Vagina (tissue), 2 donors: ENCODE data around the gene CALML3. TPM values are rescaled to one million over a fixed set of nuclear protein-coding genes. Genes with fewer than 3 reads are reported as not detected.

ENCODE experiments used
- DNase-seq, 2 donors: peaks; one replicate each; pipeline ENCODE4 v3.0.0-alpha.2; 2017; ENCODE audit errors: extremely low spot score in 2 of 2
- H3K27ac ChIP-seq: fragments of 200-600 bp; sonication (generic); one replicate; pipeline ENCODE4 v1.5.1; 2019
- H3K27me3 ChIP-seq: fragments of 200-600 bp; sonication (generic); one replicate; pipeline ENCODE4 v1.5.1; 2019
- H3K36me3 ChIP-seq, 2 donors: fragments of 200-600 bp; sonication (generic); one replicate each; pipeline ENCODE4 v1.5.1; 2017 to 2019
- H3K4me1 ChIP-seq: fragments of 200-600 bp; sonication (generic); one replicate; pipeline ENCODE4 v1.5.1; 2019
- H3K4me3 ChIP-seq, 2 donors: fragments of 200-600 bp; sonication (generic); 1 replicate in 1 of 2; 2 replicates in 1 of 2; pipeline ENCODE4 v1.5.1; 2016 to 2019
- H3K9me3 ChIP-seq: fragments of 200-600 bp; sonication (generic); one replicate; pipeline ENCODE4 v1.5.1; 2019
- CTCF ChIP-seq, 3 experiments: fragments of 450-650 bp in 2 of 3; fragments of 200-600 bp in 1 of 3; sonication (generic) in 1 of 3; IDR thresholded peaks; one replicate each; pipeline ENCODE4 v1.5.1; 2017 to 2019; ENCODE audit warnings: antibody characterized with exemption in 3 of 3, mild to moderate bottlenecking in 2 of 3, moderate library complexity in 2 of 3
- POLR2A ChIP-seq, 2 donors: fragments of 450-650 bp; IDR thresholded peaks; one replicate each; pipeline ENCODE4 v1.6.1; 2017; ENCODE audit warnings: antibody characterized with exemption in 2 of 2, mild to moderate bottlenecking in 2 of 2, moderate library complexity in 2 of 2
- POLR2AphosphoS5 ChIP-seq, 2 donors: sonication (generic); formaldehyde crosslinking; IDR thresholded peaks; one replicate each; pipeline ENCODE4 v1.9.0; 2017; ENCODE audit warnings: antibody characterized with exemption in 2 of 2, mild to moderate bottlenecking in 2 of 2, low read depth in 1 of 2; ENCODE audit not compliant: insufficient read depth in 1 of 2
- intact Hi-C: fragments of 100-400 bp; cut with DNase I; formaldehyde crosslinking; loops from one replicate; pipeline ENCODE4 v1.15.1; 2023
- total RNA-seq: library from RNA; depleted of rRNA; stranded (reverse); fragments of >200 nt; gene quantifications from one replicate; pipeline ENCODE4 v1.2.3, GENCODE V29; 2016

CALML3 gene
- total RNA-seq, 1 donor from 2014 or later: 50.6 TPM

- DNase-seq: no peak
Observed at GRCh38 chr10:5522913-5523560, 1.7 kb upstream of the CALML3 start.

GRCh38 chr10:5523796-5524574 is 776 bp upstream of the CALML3 start:
- H3K36me3 ChIP-seq: no peaks in the 10 kb centered on the region
- TF ChIP-seq POLR2A (IDR thresholded peaks at IDR 0.05): no peak
- TF ChIP-seq POLR2AphosphoS5 (IDR thresholded peaks at IDR 0.05; ENCODE audit: insufficient read depth in 1 of 2, low read depth in 1 of 2): no peak
- no peak for TF ChIP-seq CTCF (IDR thresholded peaks at IDR 0.05)
- H3K4me3 ChIP-seq: no peak overlapping the region
- no peaks in the 10 kb centered on the region for H3K27me3 ChIP-seq
- peaks cover 7% of the 10 kb centered on the region for H3K4me1 ChIP-seq
- DNase-seq: no peak
- H3K27ac ChIP-seq: no peak overlapping the region
- H3K9me3 ChIP-seq: no peaks in the 10 kb centered on the region
- intact Hi-C loops: no loop called here

More at GRCh38 chr10:5522913-5523560, 1.7 kb upstream of the CALML3 start:
- Histone ChIP-seq H3K4me1 (peaks cover 7% of the 10 kb centered on the region), H3K9me3 (no peaks in the 10 kb centered on the region), H3K36me3 (no peaks in the 10 kb centered on the region), H3K27ac (no peak overlapping the region), H3K27me3 (no peaks in the 10 kb centered on the region), H3K4me3 (no peak overlapping the region)
- intact Hi-C loops: no loop called here
- TF ChIP-seq POLR2AphosphoS5 (IDR thresholded peaks at IDR 0.05; ENCODE audit: insufficient read depth in 1 of 2, low read depth in 1 of 2) (no peak), CTCF (IDR thresholded peaks at IDR 0.05) (no peak)

DNA sequence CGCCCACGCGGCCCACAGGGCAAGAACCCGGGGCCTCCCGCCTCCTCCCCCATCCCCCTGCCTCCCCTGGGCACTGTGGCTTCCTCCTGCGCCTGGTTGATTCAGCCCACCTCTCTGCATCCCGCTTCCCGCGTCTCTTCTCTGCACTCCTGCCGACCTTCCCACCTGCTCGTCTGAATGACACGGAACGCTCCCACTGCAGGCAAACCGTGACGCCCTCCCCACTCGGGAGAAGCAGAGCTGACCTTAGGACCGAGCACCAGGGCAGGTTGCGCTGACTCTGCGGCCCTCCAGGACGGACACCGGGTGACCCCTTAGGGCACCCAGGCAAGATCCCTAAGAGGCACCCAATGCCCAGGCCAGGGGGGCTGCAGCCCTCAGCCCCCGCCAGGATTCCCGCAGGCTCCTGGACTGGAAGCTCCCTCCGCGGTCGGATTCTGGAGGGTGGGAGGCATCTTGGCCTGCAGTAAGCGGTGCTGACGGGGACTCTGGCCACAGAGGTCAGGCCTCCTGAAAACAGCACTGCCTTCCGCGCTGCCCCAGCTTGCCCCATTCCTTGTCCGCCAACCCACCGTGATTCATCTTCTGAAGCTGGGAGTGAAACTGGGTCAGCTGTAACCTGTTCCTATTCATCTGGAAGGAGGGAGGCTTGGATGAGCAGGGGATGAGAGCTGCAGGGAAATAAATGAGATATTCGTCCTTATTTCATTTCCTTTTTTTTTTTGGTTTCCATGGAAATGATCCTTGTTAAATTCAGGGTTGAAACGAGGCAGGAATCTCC is 990 bp downstream of the CALML3 start:
- Histone ChIP-seq H3K4me3 (peak overlapping the region; percentile 13 to 39), H3K36me3 (no peaks in the 10 kb centered on the region), H3K9me3 (no peaks in the 10 kb centered on the region), H3K4me1 (peaks cover 7% of the 10 kb centered on the region), H3K27me3 (no peaks in the 10 kb centered on the region), H3K27ac (peak overlapping the region; percentile 47)
- TF ChIP-seq POLR2AphosphoS5 (IDR thresholded peaks at IDR 0.05; ENCODE audit: insufficient read depth in 1 of 2, low read depth in 1 of 2): no peak
- no peak for TF ChIP-seq POLR2A (IDR thresholded peaks at IDR 0.05)
- TF ChIP-seq CTCF (IDR thresholded peaks at IDR 0.05): no peak
- no peak for DNase-seq
- intact Hi-C loops: no loop called here

GRCh38 chr10:5526691-5527331 is 2.0 kb downstream of the CALML3 start:
- no peaks in the 10 kb centered on the region for H3K9me3 ChIP-seq
- TF ChIP-seq CTCF (IDR thresholded peaks at IDR 0.05) (no peak), POLR2AphosphoS5 (IDR thresholded peaks at IDR 0.05; ENCODE audit: insufficient read depth in 1 of 2, low read depth in 1 of 2) (no peak), POLR2A (IDR thresholded peaks at IDR 0.05) (no peak)
- intact Hi-C loops: no loop called here
- no peaks in the 10 kb centered on the region for H3K27me3 ChIP-seq
- DNase-seq: no peak
- no peaks in the 10 kb centered on the region for H3K36me3 ChIP-seq
- H3K27ac ChIP-seq: no peak overlapping the region
- peak overlapping the region in 1 of 2 donors; percentile 39 for H3K4me3 ChIP-seq
- peaks cover 7% of the 10 kb centered on the region for H3K4me1 ChIP-seq
